GM10266 (cell line): ENCODE results near the gene CAV2.

ENCODE experiments used
- DNase-seq: peaks from one replicate; pipeline ENCODE4 v3.0.0; 2012; ENCODE audit errors: extremely low spot score
- TF ChIP-seq, protein P1 (sequence below): IDR thresholded peaks from 2 replicates; pipeline ENCODE4 v1.5.1; 2012; ENCODE audit warnings: mild to moderate bottlenecking, low read depth; ENCODE audit not compliant: control insufficient read depth, insufficient read depth; ENCODE audit errors: missing control alignments

The CAV2 gene

DNA sequence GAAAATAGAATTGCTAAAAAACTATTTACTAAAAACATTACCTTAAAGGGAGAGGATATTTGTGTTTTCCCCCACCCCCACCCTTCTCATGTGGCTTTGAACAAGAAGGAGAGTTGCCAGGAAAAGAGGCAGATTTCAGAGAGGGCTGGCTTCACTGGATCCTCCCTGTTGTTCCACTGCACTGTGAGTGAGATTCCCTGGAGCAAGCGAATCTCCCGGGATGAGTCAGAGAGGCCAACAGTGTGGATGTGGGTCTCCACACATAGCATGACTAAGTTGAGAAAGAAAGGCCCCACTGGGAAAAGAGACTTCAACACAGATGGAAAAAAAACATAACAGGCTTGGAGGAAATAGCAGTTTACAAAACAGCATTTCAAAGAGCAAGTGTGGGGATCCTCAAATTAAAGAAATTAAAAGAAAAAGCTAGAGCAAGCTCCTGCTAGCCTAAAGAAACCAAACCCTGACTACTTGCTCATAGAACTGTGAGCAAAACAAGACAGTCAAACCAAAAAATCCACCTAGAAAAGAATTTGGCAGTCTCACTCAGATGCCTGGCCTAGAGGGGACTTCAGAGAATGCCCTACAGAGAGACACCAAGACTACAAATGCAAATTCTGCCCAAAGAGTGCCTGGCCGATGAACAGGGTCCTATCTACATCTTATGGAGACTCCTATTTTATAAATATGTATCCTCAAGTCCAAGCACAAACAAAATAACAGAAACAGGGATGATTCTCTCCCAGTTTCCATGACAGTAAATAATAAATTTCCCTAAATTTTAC lies 28.7 kb downstream of the CAV2 start:
- DNase-seq, result no peak
- TF ChIP-seq, protein P1, sequence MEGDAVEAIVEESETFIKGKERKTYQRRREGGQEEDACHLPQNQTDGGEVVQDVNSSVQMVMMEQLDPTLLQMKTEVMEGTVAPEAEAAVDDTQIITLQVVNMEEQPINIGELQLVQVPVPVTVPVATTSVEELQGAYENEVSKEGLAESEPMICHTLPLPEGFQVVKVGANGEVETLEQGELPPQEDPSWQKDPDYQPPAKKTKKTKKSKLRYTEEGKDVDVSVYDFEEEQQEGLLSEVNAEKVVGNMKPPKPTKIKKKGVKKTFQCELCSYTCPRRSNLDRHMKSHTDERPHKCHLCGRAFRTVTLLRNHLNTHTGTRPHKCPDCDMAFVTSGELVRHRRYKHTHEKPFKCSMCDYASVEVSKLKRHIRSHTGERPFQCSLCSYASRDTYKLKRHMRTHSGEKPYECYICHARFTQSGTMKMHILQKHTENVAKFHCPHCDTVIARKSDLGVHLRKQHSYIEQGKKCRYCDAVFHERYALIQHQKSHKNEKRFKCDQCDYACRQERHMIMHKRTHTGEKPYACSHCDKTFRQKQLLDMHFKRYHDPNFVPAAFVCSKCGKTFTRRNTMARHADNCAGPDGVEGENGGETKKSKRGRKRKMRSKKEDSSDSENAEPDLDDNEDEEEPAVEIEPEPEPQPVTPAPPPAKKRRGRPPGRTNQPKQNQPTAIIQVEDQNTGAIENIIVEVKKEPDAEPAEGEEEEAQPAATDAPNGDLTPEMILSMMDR, result no peak

DNA sequence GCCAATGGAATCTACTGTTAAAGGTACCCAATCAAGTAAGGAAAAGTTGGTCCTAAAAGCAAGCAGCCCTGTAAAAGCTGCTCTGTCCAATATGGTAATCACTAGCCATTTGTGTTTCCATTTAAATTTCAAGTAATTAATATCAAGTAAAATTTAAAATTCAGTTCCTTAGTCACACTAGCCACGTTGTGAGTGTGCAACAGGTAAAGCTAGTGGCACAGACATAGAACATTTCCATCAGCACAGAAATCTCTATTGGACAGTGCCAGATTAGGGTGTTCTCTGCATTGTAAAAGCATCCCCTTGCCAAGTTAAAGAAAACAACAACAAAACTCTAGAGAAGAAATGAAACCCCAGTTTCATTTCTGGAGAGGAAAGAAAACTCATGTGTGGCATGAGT lies 29.7 kb downstream of the CAV2 start:
- TF ChIP-seq, protein P1, result no peak
- no peak for DNase-seq

DNA sequence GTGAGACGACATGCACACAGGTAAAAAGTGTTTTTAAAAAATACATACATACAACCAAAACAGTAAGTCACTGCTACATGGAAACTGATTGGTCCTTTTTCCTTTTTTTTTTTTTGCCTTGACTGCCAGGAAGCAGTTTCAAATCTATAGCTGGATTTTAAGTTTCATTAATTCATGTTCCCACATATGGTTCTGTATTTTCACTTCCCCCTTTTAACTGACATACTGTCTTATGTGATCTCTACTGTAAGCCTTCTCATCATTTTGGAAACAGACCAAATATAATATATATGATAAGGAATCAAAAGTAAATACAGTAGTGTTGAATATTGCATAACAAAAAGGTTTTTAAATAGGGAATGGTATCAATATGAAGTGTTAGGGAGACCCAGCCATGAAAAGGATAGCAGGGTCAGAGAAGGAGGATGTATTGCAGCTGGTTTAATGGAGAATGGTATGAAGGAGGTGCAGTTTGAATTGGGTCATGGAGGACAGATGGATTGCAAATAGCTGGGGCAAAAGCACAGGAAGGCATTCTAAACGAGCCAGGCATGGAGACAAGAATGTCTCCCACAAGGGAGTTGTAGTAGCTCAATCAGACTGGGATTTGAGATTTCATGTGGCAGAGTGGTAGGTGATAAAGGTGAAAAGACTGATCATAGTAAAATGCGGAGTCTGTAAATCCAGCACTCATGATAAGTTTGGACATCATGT lies 30.7 kb downstream of the CAV2 start:
- TF ChIP-seq, protein P1, result no peak
- DNase-seq, result no peak

DNA sequence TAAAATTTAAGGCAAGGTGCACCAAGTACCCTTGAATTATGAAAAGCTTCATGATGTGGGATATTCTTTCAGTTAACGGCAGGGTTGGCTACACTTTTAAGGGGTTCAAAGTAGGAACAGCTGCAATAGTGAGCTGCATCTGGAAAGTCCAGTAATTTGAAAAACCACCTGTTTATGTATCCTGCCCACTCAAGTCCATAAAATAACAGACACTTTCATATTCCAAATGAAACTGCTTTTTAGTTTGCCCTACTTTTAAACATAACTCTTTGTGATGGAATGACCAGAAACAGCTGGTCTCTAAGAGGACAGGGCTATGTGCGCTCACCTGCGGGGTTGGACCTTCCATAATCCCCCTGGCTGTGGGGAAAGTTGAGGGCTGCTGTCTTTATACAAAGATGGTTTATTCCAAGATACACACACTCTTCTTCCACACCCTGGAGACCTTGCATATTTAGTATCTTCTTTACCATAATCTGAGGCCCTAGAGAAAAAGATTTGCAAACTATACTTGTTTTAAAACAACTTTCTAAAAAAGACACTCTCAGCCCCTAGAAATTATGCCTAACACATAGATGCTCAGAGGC lies 32.7 kb downstream of the CAV2 start:
- no peak for DNase-seq
- TF ChIP-seq, protein P1, result no peak

DNA sequence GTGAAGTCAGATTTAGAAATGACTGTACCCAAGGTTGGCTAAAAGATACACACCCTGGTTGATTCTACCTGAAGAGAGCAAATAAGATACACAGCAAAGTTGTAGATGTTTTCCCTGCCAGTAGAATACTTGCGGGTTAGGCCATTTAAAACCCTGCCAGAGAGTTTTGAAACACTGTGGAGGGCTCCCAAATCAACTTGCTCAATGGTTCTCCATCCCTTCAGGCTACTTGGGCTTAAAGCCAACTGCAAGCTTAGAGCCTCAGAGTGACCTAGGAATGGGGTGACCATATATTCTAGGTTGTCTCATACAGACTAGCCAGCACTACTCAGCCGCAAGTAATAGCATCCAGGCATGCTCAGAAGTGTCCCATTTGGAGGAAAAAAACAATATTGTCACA lies 35.3 kb downstream of the CAV2 start:
- TF ChIP-seq, protein P1, result no peak
- no peak for DNase-seq

DNA sequence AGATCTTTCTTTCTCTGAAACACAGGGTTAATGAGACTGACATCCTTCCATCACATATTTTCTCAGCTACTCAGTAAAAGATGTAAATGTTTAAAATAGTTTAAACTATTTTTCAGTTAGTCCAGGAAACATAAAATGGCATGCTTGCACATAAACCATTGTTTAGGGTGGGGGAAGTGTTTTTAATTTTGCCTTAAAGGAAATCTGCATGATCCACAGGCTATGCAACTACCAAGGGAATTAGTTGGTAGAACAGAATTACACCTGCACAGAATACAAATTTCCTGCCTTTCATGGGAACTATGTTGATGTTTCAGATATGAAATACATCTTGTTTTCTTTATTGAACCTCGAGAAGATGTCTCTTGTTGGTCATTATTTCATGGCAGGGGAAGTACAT lies 35.9 kb downstream of the CAV2 start:
- TF ChIP-seq, protein P1, result no peak
- no peak for DNase-seq

DNA sequence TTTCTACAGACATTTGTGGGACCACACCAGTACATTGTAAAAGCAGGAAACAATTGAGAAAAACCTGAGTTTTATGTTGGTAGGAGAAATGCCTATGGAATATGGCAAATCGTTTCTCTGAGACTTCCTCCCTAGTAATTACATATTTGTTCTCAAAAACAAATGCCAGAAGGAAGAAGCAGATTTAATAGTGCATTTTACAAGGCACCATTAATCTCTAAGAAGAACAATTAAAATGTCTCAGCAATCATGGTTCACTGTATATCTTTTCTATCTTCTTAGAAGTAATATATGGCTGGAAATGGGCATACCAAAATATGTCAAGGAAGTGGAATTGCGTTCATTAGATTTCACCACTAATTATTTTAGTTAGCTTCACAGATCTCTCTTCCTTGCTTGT lies 38.6 kb downstream of the CAV2 start:
- TF ChIP-seq, protein P1, result no peak
- no peak for DNase-seq
